GM12874 (cell line): Measurements from ENCODE around the gene ANO4.

Experiments
- CTCF ChIP-seq: IDR thresholded peaks from 2 replicates; pipeline ENCODE4 v1.5.1; 2011; ENCODE audit warnings: low read depth, mild to moderate bottlenecking, control low read depth, low read length, moderate library complexity; ENCODE audit not compliant: insufficient read depth

ANO4 gene

GRCh38 chr12:100936661-100937060, 142.1 kb downstream of the ANO4 start:
- no peak for TF ChIP-seq CTCF

GRCh38 chr12:100940503-100940902, 145.9 kb downstream of the ANO4 start:
- no peak for TF ChIP-seq CTCF

- TF ChIP-seq CTCF, result no peak
Measured at GRCh38 chr12:100942984-100943749, 148.6 kb downstream of the ANO4 start.

- TF ChIP-seq CTCF, result no peak
Measured at GRCh38 chr12:100951756-100952155, 157.2 kb downstream of the ANO4 start.

GRCh38 chr12:100953217-100953616, 158.6 kb downstream of the ANO4 start:
- no peak for TF ChIP-seq CTCF

GRCh38 chr12:100953677-100954076, 159.1 kb downstream of the ANO4 start:
- TF ChIP-seq CTCF, result no peak

- no peak for TF ChIP-seq CTCF
Measured at GRCh38 chr12:100954118-100954517, 159.5 kb downstream of the ANO4 start.
